Measurements from ENCODE around the gene CAPRIN2. TPM values are rescaled to one million over a fixed set of nuclear protein-coding genes. Genes with fewer than 3 reads are reported as not detected.
A peak's percentile ranks its signal among the peaks of the same experiment; 100 is the strongest.

The CAPRIN2 gene
- polyA plus RNA-seq, 1 experiment, result 15.6 TPM

DNA sequence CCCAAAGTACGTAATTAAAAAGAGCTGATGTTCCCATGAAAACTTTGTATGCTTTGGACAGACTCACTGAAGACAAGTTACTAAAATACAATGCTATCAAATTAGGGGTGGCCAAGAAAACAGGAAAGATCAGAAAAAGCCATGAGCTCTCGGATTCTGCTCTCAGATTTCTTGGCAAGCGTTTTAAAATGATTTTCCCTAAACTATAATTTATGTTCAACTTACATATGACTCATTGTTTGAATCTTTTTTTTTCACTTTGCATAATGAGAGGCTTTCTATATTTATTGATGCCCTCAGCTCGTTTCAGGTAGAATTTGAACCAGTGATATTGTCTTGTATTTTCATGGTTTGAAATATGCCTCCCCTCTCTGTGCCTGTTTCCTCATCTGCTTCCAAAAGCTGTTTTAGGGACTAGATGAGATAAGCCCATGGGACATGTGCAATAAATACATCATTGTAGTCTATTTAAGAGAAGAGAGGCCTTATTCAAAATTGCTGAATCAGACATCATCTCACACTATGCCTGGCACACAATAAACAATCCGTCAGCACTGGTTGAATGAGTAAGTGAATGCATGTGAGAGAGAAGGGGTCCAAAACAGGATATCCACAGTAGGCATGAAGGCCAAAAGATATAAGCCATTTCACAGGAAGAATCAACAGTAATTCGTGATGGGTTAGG is 54.4 kb downstream of the CAPRIN2 start:
- ChIA-PET POLR2A (no interaction called here), CTCF (interaction anchor here (0.7 to 1.4 kb wide), 3 partner anchors 10 to 105 kb away, joined by 3 to 5 read pairs (median 4); no protein-coding TSS in a partner anchor)
- H3K27me3 ChIP-seq (ENCODE audit: control insufficient read depth, insufficient read depth, low read length), result no peaks in the 10 kb centered on the region
- TF ChIP-seq, protein P1, sequence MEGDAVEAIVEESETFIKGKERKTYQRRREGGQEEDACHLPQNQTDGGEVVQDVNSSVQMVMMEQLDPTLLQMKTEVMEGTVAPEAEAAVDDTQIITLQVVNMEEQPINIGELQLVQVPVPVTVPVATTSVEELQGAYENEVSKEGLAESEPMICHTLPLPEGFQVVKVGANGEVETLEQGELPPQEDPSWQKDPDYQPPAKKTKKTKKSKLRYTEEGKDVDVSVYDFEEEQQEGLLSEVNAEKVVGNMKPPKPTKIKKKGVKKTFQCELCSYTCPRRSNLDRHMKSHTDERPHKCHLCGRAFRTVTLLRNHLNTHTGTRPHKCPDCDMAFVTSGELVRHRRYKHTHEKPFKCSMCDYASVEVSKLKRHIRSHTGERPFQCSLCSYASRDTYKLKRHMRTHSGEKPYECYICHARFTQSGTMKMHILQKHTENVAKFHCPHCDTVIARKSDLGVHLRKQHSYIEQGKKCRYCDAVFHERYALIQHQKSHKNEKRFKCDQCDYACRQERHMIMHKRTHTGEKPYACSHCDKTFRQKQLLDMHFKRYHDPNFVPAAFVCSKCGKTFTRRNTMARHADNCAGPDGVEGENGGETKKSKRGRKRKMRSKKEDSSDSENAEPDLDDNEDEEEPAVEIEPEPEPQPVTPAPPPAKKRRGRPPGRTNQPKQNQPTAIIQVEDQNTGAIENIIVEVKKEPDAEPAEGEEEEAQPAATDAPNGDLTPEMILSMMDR (IDR thresholded peaks at IDR 0.05; ENCODE audit: low read depth, low read length), result no peak
- no peak overlapping the region for H3K27ac ChIP-seq (ENCODE audit: low read depth, low read length)
- H3K9me3 ChIP-seq (ENCODE audit: control insufficient read depth, insufficient read depth, low read length), result peaks cover 1% of the 10 kb centered on the region; the same call in 1 of the 2 replicates
- no peak overlapping the region for H3K4me3 ChIP-seq (ENCODE audit: low read depth, low read length)
- no peak for DNase-seq (ENCODE audit: low read depth, low spot score)

DNA sequence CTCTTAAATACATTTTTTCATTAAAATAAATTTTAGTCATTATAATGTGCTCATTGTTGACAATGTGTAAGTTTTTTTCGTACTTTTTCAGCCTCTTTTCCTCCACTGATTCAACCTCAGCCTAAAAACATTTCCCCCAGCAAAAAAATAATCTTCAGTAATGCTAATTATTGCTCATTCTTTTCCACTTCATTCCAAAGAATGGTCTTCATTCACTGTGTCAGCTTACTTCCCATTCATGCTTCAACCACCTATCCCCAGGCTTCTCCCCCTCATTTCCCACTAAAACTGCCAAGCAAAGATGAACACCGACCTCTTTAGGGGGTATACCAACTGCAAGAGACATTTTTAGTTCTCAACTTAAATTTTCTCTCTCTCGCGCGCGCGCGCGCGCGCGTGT is 56.4 kb downstream of the CAPRIN2 start:
- DNase-seq (ENCODE audit: low read depth, low spot score), result no peak
- Histone ChIP-seq H3K27ac (ENCODE audit: low read depth, low read length) (no peak overlapping the region), H3K4me3 (ENCODE audit: low read depth, low read length) (no peak overlapping the region), H3K9me3 (ENCODE audit: control insufficient read depth, insufficient read depth, low read length) (peaks cover 2% of the 10 kb centered on the region; the same call in 1 of the 2 replicates), H3K27me3 (ENCODE audit: control insufficient read depth, insufficient read depth, low read length) (no peaks in the 10 kb centered on the region)
- TF ChIP-seq, protein P1 (IDR thresholded peaks at IDR 0.05; ENCODE audit: low read depth, low read length), result no peak
- ChIA-PET CTCF (no interaction called here), POLR2A (no interaction called here)

DNA sequence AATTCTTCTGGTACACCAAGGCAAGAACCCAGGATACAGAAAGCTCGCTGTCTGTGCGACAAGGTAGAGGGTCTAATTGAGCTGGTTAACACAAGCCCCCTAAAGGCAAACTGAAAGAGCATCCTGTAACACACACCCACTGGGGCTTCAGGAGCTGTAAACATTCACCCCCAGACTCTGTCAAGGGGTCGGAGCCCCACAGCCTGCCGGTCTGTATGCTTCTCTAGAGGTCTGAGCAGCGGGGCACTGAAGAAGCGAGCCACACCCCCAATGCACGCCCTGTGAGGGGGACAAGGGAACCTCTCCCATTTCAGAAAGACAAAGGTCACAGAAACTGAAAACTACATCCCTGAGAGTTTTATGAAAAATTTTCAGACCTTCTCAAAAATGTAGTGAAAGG is 57.8 kb downstream of the CAPRIN2 start:
- Histone ChIP-seq H3K27ac (ENCODE audit: low read depth, low read length) (no peak overlapping the region), H3K27me3 (ENCODE audit: control insufficient read depth, insufficient read depth, low read length) (no peaks in the 10 kb centered on the region), H3K4me3 (ENCODE audit: low read depth, low read length) (no peak overlapping the region), H3K9me3 (ENCODE audit: control insufficient read depth, insufficient read depth, low read length) (peaks cover 2% of the 10 kb centered on the region; the same call in 1 of the 2 replicates)
- TF ChIP-seq, protein P1 (IDR thresholded peaks at IDR 0.05; ENCODE audit: low read depth, low read length), result no peak
- CTCF ChIA-PET, result no interaction called here
- POLR2A ChIA-PET, result no interaction called here
- no peak for DNase-seq (ENCODE audit: low read depth, low spot score)

DNA sequence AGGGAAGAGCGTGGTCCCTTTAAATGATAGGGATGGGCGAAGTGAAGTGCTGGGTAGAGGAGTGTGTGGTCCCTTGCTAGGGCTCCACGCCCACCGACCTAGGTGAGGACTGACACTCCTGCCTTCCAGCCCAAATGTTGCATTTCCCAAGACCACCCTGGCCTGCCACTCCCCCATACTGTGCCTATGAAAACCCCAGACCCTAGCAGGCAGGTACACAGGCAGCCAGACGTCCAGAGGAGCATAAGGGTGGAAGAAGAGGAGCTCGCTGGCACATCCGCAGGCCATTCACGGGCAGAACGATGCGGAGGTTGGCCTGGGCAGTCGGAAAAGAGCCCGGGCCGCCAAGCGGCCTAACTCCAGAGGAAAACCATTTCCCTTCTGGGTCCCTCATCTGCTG is 58.3 kb downstream of the CAPRIN2 start:
- Histone ChIP-seq H3K4me3 (ENCODE audit: low read depth, low read length) (peak overlapping the region; percentile 94), H3K27me3 (ENCODE audit: control insufficient read depth, insufficient read depth, low read length) (no peaks in the 10 kb centered on the region), H3K27ac (ENCODE audit: low read depth, low read length) (no peak overlapping the region), H3K9me3 (ENCODE audit: control insufficient read depth, insufficient read depth, low read length) (peaks cover 2% of the 10 kb centered on the region; the same call in 1 of the 2 replicates)
- ChIA-PET POLR2A (interaction anchor here (1.2 kb wide), 1 partner anchor 92 kb away, joined by 4 read pairs; no protein-coding TSS in a partner anchor), CTCF (interaction anchor here (0.8 kb wide), 1 partner anchor 102 kb away, joined by 3 read pairs; no protein-coding TSS in a partner anchor)
- TF ChIP-seq, protein P1 (IDR thresholded peaks at IDR 0.05; ENCODE audit: low read depth, low read length), result no peak
- no peak for DNase-seq (ENCODE audit: low read depth, low spot score)

DNA sequence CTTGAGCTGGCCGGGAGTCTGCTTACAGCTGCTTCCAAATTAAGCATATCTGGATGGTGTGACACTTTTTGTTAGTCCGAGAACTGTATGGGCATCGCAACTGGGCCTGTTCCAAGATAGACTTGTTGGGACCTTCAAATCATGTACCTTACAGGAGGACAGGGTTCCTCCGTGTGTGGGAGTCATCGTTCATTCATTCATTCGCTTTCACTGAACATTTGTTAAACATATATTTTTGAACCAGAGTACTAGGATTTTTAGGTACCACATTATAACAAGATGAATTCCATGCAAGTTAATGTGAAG is 58.7 kb downstream of the CAPRIN2 start:
- Histone ChIP-seq H3K4me3 (ENCODE audit: low read depth, low read length) (peak overlapping the region; percentile 94), H3K27ac (ENCODE audit: low read depth, low read length) (no peak overlapping the region), H3K9me3 (ENCODE audit: control insufficient read depth, insufficient read depth, low read length) (peaks cover 2% of the 10 kb centered on the region; the same call in 1 of the 2 replicates), H3K27me3 (ENCODE audit: control insufficient read depth, insufficient read depth, low read length) (no peaks in the 10 kb centered on the region)
- TF ChIP-seq, protein P1 (IDR thresholded peaks at IDR 0.05; ENCODE audit: low read depth, low read length), result no peak
- CTCF ChIA-PET, result interaction anchor here (0.7 to 3.1 kb wide), 10 partner anchors 10 to 339 kb away, joined by 3 to 14 read pairs (median 6); no protein-coding TSS in a partner anchor
- DNase-seq (ENCODE audit: low read depth, low spot score), result no peak
- POLR2A ChIA-PET, result interaction anchor here (0.6 to 1.9 kb wide), 6 partner anchors 19 to 1315 kb away, joined by 4 to 8 read pairs (median 4); partner anchors contain the start of gene ERGIC2

All from AG04450 (cell line).